ENCODE data around the gene FHOD3.

GRCh38 chr18:36543030-36543429, 245.5 kb downstream of the FHOD3 start:
- TF ChIP-seq PATZ1 (tag by site-specific recombination; IDR thresholded peaks at IDR 0.05), result no peak
- no peak for TF ChIP-seq ZNF24 (tag by site-specific recombination; IDR thresholded peaks at IDR 0.05)
- TF ChIP-seq ZNF530 (tag by site-specific recombination; IDR thresholded peaks at IDR 0.05; ENCODE audit: low read depth), result no peak
- no peak for TF ChIP-seq CTCF (tag by site-specific recombination; IDR thresholded peaks at IDR 0.05)
- no peak for TF ChIP-seq ZBTB1 (tag by site-specific recombination; IDR thresholded peaks at IDR 0.05)
- no peak for TF ChIP-seq RBAK (tag by site-specific recombination; IDR thresholded peaks at IDR 0.05)
- no peak for TF ChIP-seq OVOL3 (tag by site-specific recombination; IDR thresholded peaks at IDR 0.05)
- no peak for TF ChIP-seq ZNF18 (tag by site-specific recombination; IDR thresholded peaks at IDR 0.05)
- TF ChIP-seq ZNF292 (tag by site-specific recombination; IDR thresholded peaks at IDR 0.05; ENCODE audit: borderline replicate concordance, low read depth), result no peak
- no peak for TF ChIP-seq ZNF747 (tag by site-specific recombination; IDR thresholded peaks at IDR 0.05)
- TF ChIP-seq ZBTB49 (tag by site-specific recombination; IDR thresholded peaks at IDR 0.05; ENCODE audit: low read depth), result no peak
